Measurements from ENCODE around the gene TMEM87A.
"Not testable (repeated sequence)": the region's sequence is repeated elsewhere in the genome, so short reads cannot be mapped to it uniquely, and the experiment has no call there.

The TMEM87A gene

DNA sequence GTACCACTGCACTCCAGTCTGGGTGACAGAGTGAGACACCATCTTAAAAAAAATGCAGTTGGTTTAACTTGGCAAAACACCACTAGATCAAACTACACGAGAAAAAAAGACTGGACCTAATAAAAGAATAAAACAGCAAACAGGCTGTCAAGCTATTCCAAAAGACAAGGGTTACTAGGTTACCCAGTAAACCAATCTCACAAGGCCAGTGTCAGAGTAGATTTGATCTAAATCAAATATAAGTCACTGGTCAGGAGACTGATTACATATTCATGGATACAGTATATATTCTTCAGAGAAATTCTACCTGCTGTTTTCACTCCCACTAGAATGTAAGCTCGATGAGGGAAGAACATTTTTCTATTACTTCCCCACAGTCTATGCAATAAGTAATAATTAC, 2.7 kb downstream of the TMEM87A start:
- no peak for DNase-seq

DNA sequence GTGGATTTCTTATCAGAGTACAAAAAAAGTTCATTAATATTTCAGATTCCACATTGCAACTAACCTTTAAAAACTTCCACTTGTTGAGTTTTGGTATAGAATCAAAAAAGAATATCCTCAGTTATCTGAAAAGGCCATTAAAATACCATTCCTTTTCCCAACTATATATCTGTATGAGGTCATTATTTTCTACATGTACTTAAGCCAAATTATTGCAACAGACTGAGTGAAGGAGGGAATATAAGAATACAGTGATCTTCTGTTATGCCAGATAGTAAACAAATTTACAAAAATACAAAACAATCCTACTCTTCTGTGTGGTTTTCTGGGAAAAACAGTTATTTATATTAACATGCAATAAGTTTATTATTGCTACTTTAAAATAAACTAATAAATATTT, 5.9 kb downstream of the TMEM87A start:
- no peak for DNase-seq

DNA sequence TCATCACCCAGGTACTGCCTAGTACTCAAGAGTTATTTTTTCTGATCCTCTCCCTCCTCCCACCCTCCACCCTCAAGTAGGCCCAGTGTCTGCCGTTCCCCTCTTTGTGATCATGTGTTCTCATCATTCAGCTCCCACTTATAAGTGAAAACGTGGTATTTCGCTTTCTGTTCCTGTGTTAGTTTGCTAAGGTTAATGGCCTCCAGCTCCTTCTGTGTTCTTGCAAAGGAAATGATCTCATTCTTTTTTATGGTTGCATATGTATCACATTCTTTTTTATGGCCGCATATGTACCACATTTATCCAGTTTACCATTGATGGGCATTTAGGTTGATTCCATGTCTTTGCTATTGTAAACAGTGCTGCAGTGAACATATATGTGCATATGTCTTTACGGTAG, 8.4 kb downstream of the TMEM87A start:
- no peak for DNase-seq

- DNase-seq, result no peak
These were observed 19.9 kb downstream of the TMEM87A start for GRCh38 chr15:42253300-42253699.

GRCh38 chr15:42240823-42241222, 32.4 kb downstream of the TMEM87A start:
- DNase-seq, result no peak

- DNase-seq, result no peak
These were observed 33.6 kb downstream of the TMEM87A start for GRCh38 chr15:42239528-42240182.

DNA sequence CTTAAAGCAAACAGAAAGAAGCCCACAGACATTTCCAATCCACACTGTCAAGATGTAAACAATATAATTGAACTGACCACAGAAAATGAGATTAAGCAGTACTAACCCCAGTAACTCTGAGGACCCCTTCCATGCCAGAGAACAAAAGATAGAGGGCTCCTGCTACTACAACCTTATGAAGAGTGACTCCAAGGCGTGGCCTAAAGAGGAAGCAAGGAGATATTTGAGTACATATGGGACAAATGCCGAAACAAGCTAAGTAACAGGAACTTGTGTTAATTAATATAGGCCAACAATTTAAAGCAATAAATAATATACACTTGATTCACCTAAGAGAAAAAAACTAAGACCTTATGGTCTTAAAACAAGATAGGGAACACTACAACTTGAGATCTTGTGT, 40.1 kb downstream of the TMEM87A start:
- DNase-seq, result no peak

DNA sequence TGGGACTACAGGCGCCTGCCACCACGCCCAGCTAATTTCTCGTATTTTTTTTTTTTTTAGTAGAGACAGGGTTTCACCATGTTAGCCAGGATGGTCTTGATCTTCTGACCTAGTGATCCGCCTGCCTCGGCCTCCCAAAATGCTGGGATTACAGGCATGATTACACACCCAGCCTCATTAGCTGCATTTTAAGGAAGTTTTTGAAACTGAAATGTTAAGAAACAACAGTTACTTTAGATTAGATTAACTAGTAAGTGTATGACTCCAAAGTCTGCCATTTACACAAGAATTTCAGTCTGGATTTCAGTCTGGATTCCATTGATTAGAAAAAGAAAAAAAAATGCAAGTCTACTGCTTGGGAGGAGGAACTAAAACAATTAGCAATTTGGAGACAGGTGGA, 40.6 kb downstream of the TMEM87A start:
- DNase-seq, result no peak

- DNase-seq, result no peak
These were observed 42.1 kb downstream of the TMEM87A start for GRCh38 chr15:42231088-42231487.

DNA sequence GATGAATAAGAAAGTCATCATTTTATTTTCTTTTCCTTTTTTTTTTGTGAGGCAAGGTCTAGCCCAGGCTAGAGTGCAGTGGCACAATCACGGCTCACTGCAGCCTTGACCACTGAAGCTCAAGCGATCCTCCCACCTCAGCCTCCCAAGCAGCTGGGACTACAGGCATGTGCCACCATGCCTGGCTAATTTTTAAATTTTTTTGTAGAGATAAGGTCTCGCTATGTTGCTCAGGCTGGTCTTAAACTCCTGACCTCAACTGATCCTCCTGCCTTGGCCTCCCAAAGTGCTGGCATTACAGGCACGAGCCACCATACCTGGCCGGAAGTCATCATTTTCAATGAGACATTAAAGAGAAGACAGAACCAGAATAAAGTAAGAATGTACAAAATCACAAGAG, 44.3 kb downstream of the TMEM87A start:
- not testable (repeated sequence) for DNase-seq

DNA sequence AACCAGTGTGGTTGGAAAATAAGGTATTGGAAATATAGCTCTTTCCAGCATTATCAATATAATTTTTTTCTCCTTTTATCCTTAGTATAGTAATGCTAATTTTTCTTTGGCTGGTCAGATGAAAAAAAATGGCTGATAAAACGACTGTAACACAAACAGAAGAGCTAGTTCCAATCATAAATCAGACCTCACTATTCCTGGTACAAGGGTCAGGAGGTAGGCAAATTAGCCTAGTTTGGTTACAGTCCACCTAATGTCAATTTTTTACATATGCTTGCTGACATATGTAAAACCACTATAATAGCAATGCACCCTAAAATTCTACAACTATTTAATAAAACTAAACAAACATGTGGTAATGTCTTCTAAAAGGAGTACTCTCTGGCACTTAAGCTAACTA, 45.2 kb downstream of the TMEM87A start:
- DNase-seq, result no peak

- DNase-seq, result no peak
These were observed 46.6 kb downstream of the TMEM87A start for GRCh38 chr15:42226648-42227047.

DNA sequence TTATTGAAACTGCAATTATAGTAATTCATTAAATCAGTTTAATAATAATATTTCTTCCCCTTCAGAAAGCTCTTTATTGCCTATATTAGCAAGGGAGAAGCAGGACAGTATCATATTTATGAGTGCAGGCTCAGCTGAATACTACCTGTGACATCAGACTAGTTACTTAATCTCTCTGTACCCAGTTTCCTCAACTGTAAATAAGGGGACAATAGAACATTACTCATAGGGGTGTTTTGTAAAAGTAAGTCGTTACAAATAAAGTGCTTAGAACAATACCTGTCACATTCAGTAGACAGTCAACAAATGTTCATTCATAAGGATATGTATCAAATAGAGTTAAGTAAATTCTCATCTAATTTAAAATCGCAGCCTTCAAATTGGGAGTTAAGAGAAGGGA, 53.0 kb downstream of the TMEM87A start:
- no peak for DNase-seq

DNA sequence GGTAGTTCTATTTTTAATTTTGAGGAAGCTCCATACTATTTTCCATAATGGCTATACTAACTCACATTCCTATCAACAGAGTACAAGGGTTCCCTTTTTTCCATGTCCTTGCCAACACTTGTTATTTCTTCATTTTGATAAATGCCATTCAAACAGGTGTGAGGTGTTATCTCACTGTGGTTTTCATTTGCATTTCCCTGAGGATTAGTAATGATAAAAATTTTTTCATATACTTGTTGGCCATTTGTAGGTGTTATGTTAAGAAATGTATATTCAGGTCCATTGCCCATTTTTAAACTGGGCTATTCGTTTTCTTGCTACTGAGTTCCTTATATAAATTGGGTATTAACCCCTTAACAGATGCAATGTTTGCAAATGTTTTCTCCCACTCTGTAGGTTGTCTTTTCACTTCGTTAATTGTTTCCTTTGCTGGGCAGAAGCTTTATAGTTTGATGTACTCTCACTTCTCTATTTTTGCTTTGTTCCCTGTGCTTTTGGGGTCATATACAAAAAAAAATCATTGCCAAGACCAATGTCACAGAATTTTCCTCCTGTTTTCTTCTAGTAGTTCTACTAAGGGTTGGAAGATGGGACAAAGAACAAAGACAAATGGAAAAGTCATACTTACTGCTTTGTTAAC, 54.2 kb downstream of the TMEM87A start:
- DNase-seq, result no peak

- no peak for DNase-seq
These were observed 55.7 kb downstream of the TMEM87A start for GRCh38 chr15:42217568-42217967.

DNA sequence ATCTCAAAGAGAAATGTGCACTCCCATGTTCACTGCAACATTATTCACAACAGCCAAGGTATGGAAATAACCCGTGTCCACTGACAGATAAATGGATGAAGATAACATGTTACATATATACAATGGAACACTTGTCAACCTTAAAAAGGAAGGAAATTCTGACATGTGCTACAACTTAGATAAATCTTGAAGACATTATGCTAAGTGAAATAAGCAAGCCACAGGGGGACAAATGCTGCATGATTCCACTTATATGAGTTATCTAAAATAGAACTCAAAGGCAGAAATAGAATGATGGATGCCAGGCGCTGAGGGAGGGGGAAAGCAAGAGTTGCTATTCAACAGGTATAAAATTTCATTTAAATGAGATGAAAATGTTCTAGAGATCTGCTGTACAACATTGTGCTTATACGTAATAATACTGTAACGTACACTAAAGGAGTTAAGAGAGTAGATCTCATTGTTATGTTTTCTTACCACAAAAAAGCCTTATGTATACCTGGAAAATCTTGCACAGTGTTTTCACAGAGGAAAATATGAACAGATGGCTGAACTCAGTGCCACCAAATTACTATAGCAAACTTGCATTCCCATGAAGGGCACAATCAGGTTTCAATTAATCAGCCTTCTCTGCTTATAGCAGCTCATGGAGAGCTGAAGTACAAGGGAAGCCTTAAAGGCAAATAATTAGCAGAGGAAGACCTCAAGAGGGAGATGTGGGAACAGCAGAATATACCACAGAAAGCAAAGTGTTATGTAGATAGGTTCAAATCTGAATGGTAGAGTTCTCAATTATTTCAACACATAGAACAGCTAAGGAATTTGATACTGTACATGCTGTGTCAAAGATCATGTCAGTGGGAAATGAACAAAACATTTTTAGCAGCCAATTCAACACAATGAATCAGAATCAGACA, 57.1 kb downstream of the TMEM87A start:
- DNase-seq, result no peak

DNA sequence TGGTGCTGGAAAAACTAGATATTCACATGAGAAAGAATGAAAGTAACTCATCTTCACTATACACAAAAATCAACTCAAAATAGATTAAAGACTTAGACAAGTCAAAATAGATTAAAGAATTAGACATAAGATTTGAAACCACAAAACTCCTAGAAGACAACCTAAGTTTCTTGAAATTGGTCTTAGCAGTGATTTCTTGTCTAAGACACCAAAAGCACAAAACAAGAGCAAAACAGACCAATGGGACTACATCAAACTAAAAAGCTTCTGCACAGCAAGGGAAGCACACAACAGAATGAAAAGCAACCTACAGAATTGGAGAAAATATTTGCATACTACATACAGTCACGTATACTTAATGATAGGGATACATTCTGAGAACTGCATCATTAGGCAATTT, 58.6 kb downstream of the TMEM87A start:
- no peak for DNase-seq

- no peak for DNase-seq
These were observed 59.7 kb downstream of the TMEM87A start for GRCh38 chr15:42213511-42213910.

DNA sequence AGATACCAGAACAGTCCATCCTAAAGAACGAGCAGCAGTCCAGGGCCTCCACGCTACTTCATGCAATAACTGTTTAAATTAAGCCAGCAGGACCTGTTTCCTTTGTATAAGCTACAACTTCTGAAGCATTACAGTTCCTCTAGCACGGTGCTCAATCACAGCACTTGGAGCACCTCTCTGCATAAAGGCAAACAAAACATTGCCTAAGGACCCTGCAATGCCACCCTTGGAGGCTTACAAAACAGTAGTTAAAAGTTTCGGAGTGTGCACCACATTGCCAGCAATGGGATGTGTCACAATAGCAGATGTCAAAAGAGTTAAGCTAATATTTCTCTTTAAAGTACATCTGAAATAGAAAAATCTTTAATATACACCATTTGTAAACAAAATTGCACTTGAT, 62.5 kb downstream of the TMEM87A start:
- no peak for DNase-seq

DNA sequence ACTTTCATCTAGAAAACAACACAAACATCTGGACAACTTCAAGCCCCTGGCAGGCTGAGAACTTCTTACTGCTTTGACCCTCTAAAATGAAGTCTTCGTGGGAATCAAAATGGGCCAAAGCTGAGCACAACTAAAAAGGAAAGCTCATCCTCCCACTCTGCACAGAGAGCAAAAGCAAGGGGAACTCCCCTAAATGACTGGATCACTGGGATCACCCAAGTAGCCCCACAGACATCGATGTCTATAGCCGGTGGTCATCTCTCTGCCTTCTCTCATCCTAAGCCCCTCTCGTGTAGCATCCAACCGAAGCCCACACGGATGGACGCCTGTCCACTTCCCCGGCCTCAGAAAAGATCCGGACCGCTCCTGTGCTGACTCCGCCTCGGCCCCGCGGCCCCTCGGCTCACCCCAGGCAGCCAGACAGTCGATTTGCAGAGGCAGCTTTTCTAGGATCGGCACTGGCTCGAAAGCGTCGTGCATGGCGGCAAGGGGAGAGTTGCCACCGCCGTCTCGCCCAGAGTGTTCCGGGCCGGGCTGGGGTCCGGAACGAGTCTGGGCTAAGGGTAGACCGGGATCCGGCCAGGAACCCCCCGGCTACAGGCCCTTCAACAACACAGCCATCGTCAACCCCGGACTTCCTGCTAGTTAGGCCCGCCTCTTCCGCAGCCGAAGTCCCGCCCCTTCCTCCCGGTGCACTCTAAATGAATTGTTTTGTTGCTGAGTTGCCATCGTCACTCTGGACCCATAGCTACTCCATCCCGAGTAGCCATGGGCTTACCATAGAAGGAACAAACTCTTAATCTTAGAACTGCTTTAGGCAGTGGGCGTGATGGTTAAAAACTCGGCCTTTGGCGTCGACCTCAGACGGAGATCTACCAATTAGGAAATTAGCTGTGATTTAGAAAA, 65.3 kb downstream of the TMEM87A start, which contains the start of gene VPS39:
Gene VPS39 (minus strand): TSS at position 631 of the 906 bp plus-strand sequence. CDS start 151 bp downstream, at position 480.
- peak; percentile 53 to 76 (median 65) for DNase-seq

- DNase-seq, result no peak
These were observed 66.8 kb downstream of the TMEM87A start for GRCh38 chr15:42206406-42206805.

- DNase-seq, result no peak
These were observed 69.3 kb downstream of the TMEM87A start for GRCh38 chr15:42203891-42204290.

GRCh38 chr15:42202653-42203052, 70.6 kb downstream of the TMEM87A start:
- DNase-seq, result no peak

Measured in activated CD4-positive, CD25-positive, alpha-beta regulatory T cell (primary cell).